ENCODE results near the gene LRFN3. TPM values are rescaled to one million over a fixed set of nuclear protein-coding genes. Genes with fewer than 3 reads are reported as not detected.

LRFN3 gene
- total and polyA plus RNA-seq, 2 of the 4 experiments (the other 2 are of a cell fraction) = 0.36 to 4.8 TPM

DNA sequence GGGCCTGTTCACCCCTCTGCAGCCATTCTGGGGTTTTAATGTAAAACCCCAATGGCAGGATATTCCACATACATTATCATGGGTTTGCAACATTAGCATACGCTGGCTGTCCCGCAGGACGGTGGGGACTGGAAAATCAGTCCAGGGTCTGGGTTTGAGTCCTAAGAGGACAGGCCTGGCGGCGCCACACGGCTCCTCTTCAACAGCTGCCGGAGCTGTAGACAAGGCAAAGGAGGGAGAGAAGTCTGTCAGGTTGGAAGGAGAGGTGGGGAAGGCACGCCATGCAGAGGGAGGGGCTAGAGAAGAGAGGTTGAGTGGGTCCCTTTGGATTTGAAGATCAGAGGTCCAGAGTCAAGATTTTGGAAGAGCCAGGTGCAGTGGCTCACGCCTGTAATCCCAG, 47.8 kb upstream of the LRFN3 start:
- no peak overlapping the region for H3K4me3 ChIP-seq (ENCODE audit: insufficient read depth, low read depth, low read length)
- no peak overlapping the region for H4K5ac ChIP-seq (ENCODE audit: low read depth, low read length)
- H3K4me1 ChIP-seq (ENCODE audit: control insufficient read depth, insufficient read depth, low read length) = no peaks in the 10 kb centered on the region
- TF ChIP-seq CEBPB (IDR thresholded peaks at IDR 0.05; ENCODE audit: low read depth, low read length) = no peak
- TF ChIP-seq RFX5 (IDR thresholded peaks at IDR 0.05; ENCODE audit: low read depth, low read length) = no peak
- TF ChIP-seq, protein P1, sequence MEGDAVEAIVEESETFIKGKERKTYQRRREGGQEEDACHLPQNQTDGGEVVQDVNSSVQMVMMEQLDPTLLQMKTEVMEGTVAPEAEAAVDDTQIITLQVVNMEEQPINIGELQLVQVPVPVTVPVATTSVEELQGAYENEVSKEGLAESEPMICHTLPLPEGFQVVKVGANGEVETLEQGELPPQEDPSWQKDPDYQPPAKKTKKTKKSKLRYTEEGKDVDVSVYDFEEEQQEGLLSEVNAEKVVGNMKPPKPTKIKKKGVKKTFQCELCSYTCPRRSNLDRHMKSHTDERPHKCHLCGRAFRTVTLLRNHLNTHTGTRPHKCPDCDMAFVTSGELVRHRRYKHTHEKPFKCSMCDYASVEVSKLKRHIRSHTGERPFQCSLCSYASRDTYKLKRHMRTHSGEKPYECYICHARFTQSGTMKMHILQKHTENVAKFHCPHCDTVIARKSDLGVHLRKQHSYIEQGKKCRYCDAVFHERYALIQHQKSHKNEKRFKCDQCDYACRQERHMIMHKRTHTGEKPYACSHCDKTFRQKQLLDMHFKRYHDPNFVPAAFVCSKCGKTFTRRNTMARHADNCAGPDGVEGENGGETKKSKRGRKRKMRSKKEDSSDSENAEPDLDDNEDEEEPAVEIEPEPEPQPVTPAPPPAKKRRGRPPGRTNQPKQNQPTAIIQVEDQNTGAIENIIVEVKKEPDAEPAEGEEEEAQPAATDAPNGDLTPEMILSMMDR (conservative IDR thresholded peaks at IDR 0.05; ENCODE audit: low read depth, low read length) = no peak
- TF ChIP-seq POLR2A (IDR thresholded peaks at IDR 0.05; ENCODE audit: low read depth, low read length) = no peak
- TF ChIP-seq SMC3 (IDR thresholded peaks at IDR 0.05; ENCODE audit: low read depth, low read length) = no peak
- TF ChIP-seq MAZ (IDR thresholded peaks at IDR 0.05; ENCODE audit: borderline replicate concordance, low read depth, low read length) = no peak
- TF ChIP-seq MAFK (IDR thresholded peaks at IDR 0.05; ENCODE audit: low read depth, low read length) = no peak
- TF ChIP-seq MXI1 (IDR thresholded peaks at IDR 0.05; ENCODE audit: borderline replicate concordance, low read depth, low read length) = no peak
- no peak for TF ChIP-seq RCOR1 (IDR thresholded peaks at IDR 0.05; ENCODE audit: insufficient replicate concordance, low read length)
- no peak for TF ChIP-seq RAD21 (IDR thresholded peaks at IDR 0.05; ENCODE audit: low read length)
- no peak for TF ChIP-seq ELK1 (IDR thresholded peaks at IDR 0.05; ENCODE audit: borderline replicate concordance, low read depth, low read length)
- no peak for TF ChIP-seq NFE2L2 (IDR thresholded peaks at IDR 0.05; ENCODE audit: low read depth, low read length)
- H3K27ac ChIP-seq (ENCODE audit: insufficient read depth, low read length) = no peak overlapping the region
- no peak overlapping the region for H2BK5ac ChIP-seq (ENCODE audit: low read depth, low read length, poor library complexity, severe bottlenecking)
- peaks cover 0 to 8% of the 10 kb centered on the region in 2 experiments; a peak in 1 of 4 replicates for H3K79me1 ChIP-seq (ENCODE audit: low read depth in 1 of 2, low read length in 2 of 2)
- no peak overlapping the region for H3K18ac ChIP-seq (ENCODE audit: low read depth, low read length)
- no peak overlapping the region for H3K56ac ChIP-seq (ENCODE audit: extremely low read depth, insufficient read depth, low read length)
- no peak overlapping the region for H2AFZ ChIP-seq (replicated peaks; ENCODE audit: low read length, poor library complexity)
- in situ Hi-C loops (cut with MboI; ENCODE audit: low sequenced_read_pairs) (loop anchor here (5.0 kb wide), 1 partner anchor 44 kb away; no protein-coding TSS in a partner anchor), dilution Hi-C loops (cut with HindIII; ENCODE audit: low sequenced_read_pairs, unreplicated experiment) (no loop called here), intact Hi-C loops (cut with micrococcal nuclease) (no loop called here)
- H3K4me2 ChIP-seq (ENCODE audit: low read depth, low read length) = no peak overlapping the region
- no peak overlapping the region for H2AK9ac ChIP-seq (replicated peaks; ENCODE audit: low read depth, low read length, poor library complexity)
- ChIA-PET CTCF (no interaction called here), POLR2A (ENCODE audit: unreplicated experiment) (no interaction called here)
- no peak overlapping the region for H3K23ac ChIP-seq (ENCODE audit: low read depth, low read length)
- no peaks in the 10 kb centered on the region for H3K27me3 ChIP-seq (ENCODE audit: control insufficient read depth, insufficient read depth, low read length)
- H3K9ac ChIP-seq (ENCODE audit: low read depth, low read length) = no peak overlapping the region
- no TSS peak for BruUV-seq (replicated peaks)
- no peaks in the 10 kb centered on the region for H3K9me3 ChIP-seq (ENCODE audit: control insufficient read depth, insufficient read depth, low read length)
- H4K91ac ChIP-seq (ENCODE audit: insufficient read depth, low read depth, low read length) = no peak overlapping the region
- H2BK20ac ChIP-seq (ENCODE audit: low read depth, low read length) = no peak overlapping the region
- no peak overlapping the region for H2BK120ac ChIP-seq (ENCODE audit: low read depth, low read length)
- no peaks in the 10 kb centered on the region for H4K20me1 ChIP-seq (ENCODE audit: insufficient read depth, low read length)
- H4K8ac ChIP-seq (ENCODE audit: low read depth in 2 of 2, low read length in 2 of 2) = no peak overlapping the region
- H2BK15ac ChIP-seq (ENCODE audit: low read depth, low read length) = no peak overlapping the region
- no peak for DNase-seq
- 96% methylated on average over 7 of the region's 9 CpGs; no CpG with 5 or more reads in 1 of the 2 experiments for WGBS, 2 experiments (ENCODE audit: extremely low coverage in 2 of 2, insufficient read length in 1 of 2)
- no peak overlapping the region for H3K14ac ChIP-seq (replicated peaks; ENCODE audit: low read depth, low read length)
- no peak overlapping the region for H3K4ac ChIP-seq (ENCODE audit: low read depth, low read length)
- H3K36me3 ChIP-seq (ENCODE audit: control insufficient read depth, insufficient read depth, low read length) = peaks cover 31% of the 10 kb centered on the region
- ATAC-seq (ENCODE audit: low read depth) = no peak
- H3K9me1 ChIP-seq (ENCODE audit: insufficient read depth, low read length) = no peaks in the 10 kb centered on the region
- no peak overlapping the region for H2AK5ac ChIP-seq (ENCODE audit: low read depth, low read length)
